Left lung (tissue), 10 donors: ENCODE data around the gene PAPSS2. TPM values are rescaled to one million over a fixed set of nuclear protein-coding genes. Genes with fewer than 3 reads are reported as not detected.

Source experiments
- ATAC-seq: fragments of 200-7000 bp; cut with Tn5 transposase; one replicate; pipeline ENCODE4 v1.9.1; 2020; ENCODE audit warnings: moderate library complexity
- DNase-seq, 4 donors: peaks; one replicate each; pipeline ENCODE4 v3.0.0-alpha.2; 2013 to 2020
- H3K27ac ChIP-seq, 2 donors: fragments of 200-600 bp; sonication (generic) in 1 of 2; one replicate each; pipeline versions ENCODE4 v1.5.0 to v1.8.0; 2020 to 2021
- H3K27me3 ChIP-seq, 2 donors: fragments of 200-600 bp; sonication (generic) in 1 of 2; one replicate each; pipeline versions ENCODE4 v1.5.0 to v1.8.0; 2020 to 2021
- H3K36me3 ChIP-seq, 2 donors: fragments of 200-600 bp; sonication (generic) in 1 of 2; one replicate each; pipeline versions ENCODE4 v1.5.0 to v1.8.0; 2020 to 2021
- H3K4me1 ChIP-seq, 2 donors: fragments of 200-600 bp; one replicate each; pipeline ENCODE4 v1.8.0; 2021
- H3K4me3 ChIP-seq, 2 donors: fragments of 200-600 bp; sonication (generic) in 1 of 2; one replicate each; pipeline versions ENCODE4 v1.5.0 to v1.8.0; 2020 to 2021; ENCODE audit warnings: mild to moderate bottlenecking in 1 of 2
- H3K9me3 ChIP-seq, 2 donors: fragments of 200-600 bp; sonication (generic) in 1 of 2; one replicate each; pipeline versions ENCODE4 v1.5.0 to v1.8.0; 2020 to 2021
- intact Hi-C, 2 donors: fragments of 100-400 bp; cut with DNase I; formaldehyde crosslinking; loops; one replicate each; pipeline versions ENCODE4 v1.11.2 to v1.14.2; 2022
- polyA plus RNA-seq, 6 donors: library from polyadenylated mRNA; unstranded; fragments of 120-200 nt; gene quantifications; one replicate each; pipeline ENCODE4 v1.2.1, GENCODE V29; 2013; ENCODE audit not compliant: insufficient read length in 6 of 6
- total RNA-seq, 2 donors: library from RNA; stranded (reverse); fragmentation: NEBNext Ultra II Directional; extraction: Animal tissue kit (Norgen Biotek cat#: 25700); gene quantifications; one replicate each; pipeline ENCODE4 v1.2.1, GENCODE V29; 2021
- TF ChIP-seq, protein P1 (sequence below), 2 donors: fragments of 200-600 bp; sonication (generic) in 1 of 2; IDR thresholded peaks; one replicate each; pipeline versions ENCODE4 v1.5.0 to v1.8.0; 2021; ENCODE audit warnings: antibody characterized with exemption in 2 of 2
- donor health status: DM: no; HTN: yes; CAD: no.
- donor health status: DM: no; HTN: no; CAD: no.

Gene PAPSS2
- total and polyA plus RNA-seq, 8 donors, result 49.0 to 183 (median 58.0) TPM

DNA sequence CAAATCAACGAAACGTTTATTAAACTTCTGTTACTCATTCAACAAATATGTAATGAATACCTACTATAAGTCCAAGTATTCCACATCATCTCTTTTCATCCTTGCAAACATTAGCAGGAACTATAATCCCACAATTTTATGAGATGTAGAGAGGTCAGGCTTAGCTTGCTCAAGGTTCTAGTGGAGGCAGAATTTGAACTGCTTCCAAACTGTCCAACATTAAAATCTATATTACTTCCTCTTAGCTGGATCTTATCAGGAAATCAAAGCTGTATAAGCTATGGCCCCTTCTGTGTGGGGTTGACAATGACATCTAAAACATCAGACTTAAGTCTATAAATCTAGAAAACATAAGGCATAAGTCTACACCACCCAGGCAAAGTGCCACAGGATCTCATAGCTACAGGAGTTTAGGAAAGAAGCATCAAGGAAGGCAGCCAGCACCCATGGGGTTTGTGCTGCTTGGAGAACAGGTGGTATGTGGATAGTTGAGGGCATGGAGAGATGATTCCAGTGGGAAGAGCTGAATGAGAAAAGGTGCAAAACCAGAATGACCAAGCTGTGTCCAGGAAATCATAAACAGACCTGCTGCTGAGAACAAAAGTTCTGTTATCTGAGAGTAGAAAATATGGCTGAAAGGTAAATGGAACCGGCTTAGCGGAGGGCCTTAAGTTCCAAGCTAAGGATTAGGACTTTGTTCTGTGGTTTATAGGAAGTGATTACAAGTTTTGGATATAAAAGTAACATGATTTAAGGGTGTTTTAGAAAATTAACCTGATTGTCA lies 34.5 kb downstream of the PAPSS2 start:
- intact Hi-C loops, result no loop called here
- Histone ChIP-seq H3K27ac (no peak overlapping the region), H3K4me3 (no peak overlapping the region), H3K9me3 (no peaks in the 10 kb centered on the region), H3K27me3 (no peaks in the 10 kb centered on the region), H3K36me3 (no peaks in the 10 kb centered on the region), H3K4me1 (peaks cover 0 to 23% of the 10 kb centered on the region in 2 donors)
- DNase-seq (no peak), ATAC-seq (no peak)
- TF ChIP-seq, protein P1, sequence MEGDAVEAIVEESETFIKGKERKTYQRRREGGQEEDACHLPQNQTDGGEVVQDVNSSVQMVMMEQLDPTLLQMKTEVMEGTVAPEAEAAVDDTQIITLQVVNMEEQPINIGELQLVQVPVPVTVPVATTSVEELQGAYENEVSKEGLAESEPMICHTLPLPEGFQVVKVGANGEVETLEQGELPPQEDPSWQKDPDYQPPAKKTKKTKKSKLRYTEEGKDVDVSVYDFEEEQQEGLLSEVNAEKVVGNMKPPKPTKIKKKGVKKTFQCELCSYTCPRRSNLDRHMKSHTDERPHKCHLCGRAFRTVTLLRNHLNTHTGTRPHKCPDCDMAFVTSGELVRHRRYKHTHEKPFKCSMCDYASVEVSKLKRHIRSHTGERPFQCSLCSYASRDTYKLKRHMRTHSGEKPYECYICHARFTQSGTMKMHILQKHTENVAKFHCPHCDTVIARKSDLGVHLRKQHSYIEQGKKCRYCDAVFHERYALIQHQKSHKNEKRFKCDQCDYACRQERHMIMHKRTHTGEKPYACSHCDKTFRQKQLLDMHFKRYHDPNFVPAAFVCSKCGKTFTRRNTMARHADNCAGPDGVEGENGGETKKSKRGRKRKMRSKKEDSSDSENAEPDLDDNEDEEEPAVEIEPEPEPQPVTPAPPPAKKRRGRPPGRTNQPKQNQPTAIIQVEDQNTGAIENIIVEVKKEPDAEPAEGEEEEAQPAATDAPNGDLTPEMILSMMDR (IDR thresholded peaks at IDR 0.05), result no peak

DNA sequence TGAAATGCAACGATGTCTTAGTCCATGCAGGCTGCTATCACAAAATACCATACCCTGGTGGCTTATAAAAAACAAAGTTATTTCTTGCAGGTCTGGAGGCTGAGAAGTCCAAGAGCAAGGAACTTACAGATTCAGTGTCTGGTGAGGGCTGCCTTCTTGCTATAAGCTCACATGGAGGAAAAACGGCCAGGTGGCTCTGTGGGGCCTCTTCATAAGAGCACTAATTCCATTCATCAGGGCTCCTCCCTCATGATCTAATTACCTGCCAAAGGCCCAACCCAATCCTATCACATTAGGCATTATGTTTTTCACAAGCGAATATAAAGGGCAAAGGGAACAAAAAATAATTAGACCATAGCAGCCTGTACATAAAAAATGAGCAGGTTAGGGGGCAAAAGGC lies 35.4 kb downstream of the PAPSS2 start:
- Histone ChIP-seq H3K27ac (no peak overlapping the region), H3K9me3 (no peaks in the 10 kb centered on the region), H3K36me3 (no peaks in the 10 kb centered on the region), H3K4me3 (no peak overlapping the region), H3K4me1 (peaks cover 0 to 20% of the 10 kb centered on the region in 2 donors), H3K27me3 (no peaks in the 10 kb centered on the region)
- TF ChIP-seq, protein P1 (IDR thresholded peaks at IDR 0.05), result no peak
- DNase-seq, result no peak
- intact Hi-C loops, result no loop called here
- ATAC-seq, result no peak

DNA sequence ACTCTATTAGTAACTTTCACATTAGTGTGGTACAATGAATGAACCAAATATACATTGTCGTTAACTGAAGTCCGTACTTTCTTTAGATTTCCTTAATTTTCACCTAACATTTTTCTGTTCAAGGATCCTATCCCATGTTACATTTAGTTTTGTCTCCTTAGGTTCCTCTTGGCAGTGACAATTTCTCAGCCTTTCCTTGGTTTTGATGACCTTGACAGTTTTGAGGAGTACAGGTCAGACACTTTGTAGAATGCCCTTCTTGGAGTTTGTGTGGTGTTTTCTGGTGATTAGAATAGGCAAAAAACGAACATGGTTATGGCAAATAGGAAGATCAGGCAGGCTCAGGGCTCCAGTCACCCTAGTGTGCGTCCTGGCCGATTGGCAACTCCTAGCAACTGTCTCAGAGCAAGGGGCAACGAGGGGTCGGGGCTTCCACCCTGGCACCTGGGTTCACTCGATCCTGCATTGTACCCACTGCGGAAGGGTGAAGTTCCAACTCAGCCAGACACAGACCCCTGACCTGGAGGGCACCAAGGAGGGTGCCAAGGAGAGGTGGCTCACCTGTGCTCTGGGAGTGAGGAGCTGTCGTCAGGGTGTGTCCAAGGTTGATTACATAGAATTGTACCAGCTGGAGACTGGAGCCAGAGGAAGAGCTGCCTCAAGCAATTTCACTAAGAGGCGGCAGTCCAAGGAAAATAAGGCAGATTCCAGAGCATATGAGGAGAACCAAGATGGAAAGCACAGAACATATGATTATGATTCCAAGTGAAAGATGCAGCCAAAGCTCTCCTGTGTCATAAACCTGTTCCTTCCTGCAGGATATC lies 37.5 kb downstream of the PAPSS2 start:
- Histone ChIP-seq H3K9me3 (no peaks in the 10 kb centered on the region), H3K4me3 (no peak overlapping the region), H3K27me3 (no peaks in the 10 kb centered on the region), H3K27ac (no peak overlapping the region), H3K4me1 (peaks cover 0 to 5% of the 10 kb centered on the region in 2 donors), H3K36me3 (no peaks in the 10 kb centered on the region)
- intact Hi-C loops, result no loop called here
- ATAC-seq, result no peak
- peak in 1 of 4 donors; percentile 31 for DNase-seq
- TF ChIP-seq, protein P1 (IDR thresholded peaks at IDR 0.05), result no peak

DNA sequence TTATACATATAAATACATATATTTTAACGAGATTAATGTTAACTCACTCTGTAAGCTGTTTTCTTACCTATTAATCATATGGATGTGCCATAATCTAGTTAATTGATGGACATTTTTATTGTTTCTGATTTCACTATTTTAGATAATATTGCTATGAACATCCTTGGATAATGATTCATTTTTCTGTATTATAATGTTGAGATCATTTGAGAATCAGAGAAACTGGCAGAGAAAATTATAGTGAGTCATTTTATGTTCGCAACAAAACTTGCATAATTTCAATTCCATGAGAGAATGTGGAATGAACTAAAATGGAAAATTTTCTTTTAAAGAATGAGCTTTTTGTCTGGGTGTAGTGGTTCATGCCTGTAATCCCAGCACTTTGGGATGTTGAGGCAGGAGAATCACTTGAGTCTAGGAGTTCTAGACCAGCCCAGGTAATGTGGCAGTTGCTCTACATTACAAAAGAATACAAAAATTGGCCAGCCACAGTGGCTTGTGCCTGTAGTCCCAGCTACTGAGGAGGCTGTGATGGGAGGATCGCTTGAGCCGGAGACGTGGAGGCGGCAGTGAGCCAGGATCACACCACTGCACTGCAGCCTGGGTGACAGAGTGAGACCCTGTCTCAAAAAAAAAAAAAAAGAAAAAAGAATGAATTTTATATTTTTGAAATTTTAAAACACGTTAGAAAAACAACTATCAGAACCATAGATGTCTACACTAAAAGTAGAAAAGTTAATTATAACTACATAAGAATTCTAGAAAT lies 40.5 kb downstream of the PAPSS2 start:
- Histone ChIP-seq H3K4me3 (no peak overlapping the region), H3K27ac (peak overlapping the region in 1 of 2 donors; percentile 62), H3K4me1 (peaks cover 0 to 5% of the 10 kb centered on the region in 2 donors), H3K27me3 (no peaks in the 10 kb centered on the region), H3K9me3 (no peaks in the 10 kb centered on the region), H3K36me3 (no peaks in the 10 kb centered on the region)
- TF ChIP-seq, protein P1 (IDR thresholded peaks at IDR 0.05), result no peak
- DNase-seq (no peak), ATAC-seq (no peak)
- intact Hi-C loops, result no loop called here
